ENCODE results near the gene IRGC. TPM values are rescaled to one million over a fixed set of nuclear protein-coding genes. Genes with fewer than 3 reads are reported as not detected.

Gene IRGC
- not detected for total RNA-seq
- polyA plus RNA-seq = not detected
- long read RNA-seq, donor 1 = 0 reads
- long read RNA-seq, donor 2, partial matches to known transcripts = 0 of 1 reads
- long read RNA-seq, donor 2, other reads (novel, unspliced or antisense) = 1 of 1 reads

- Histone ChIP-seq H3K36me3 (ENCODE audit: control insufficient read depth in 1 of 2, insufficient read depth in 2 of 2, low read length in 1 of 2) (no peaks in the 10 kb centered on the region), H3K9me3 (ENCODE audit: control insufficient read depth, low read length) (no peaks in the 10 kb centered on the region), H3K27me3 (ENCODE audit: control insufficient read depth in 1 of 2, insufficient read depth in 2 of 2, low read length in 1 of 2) (no peaks in the 10 kb centered on the region), H3K27ac (ENCODE audit: low read depth in 1 of 2, low read length in 2 of 2) (no peak within 1 kb of the TSS), H3K4me3 (ENCODE audit: low read length in 2 of 2) (no peak within 1 kb of the TSS), H3K4me1 (ENCODE audit: control insufficient read depth in 1 of 2, insufficient read depth in 2 of 2, low read length in 2 of 2) (no peaks in the 10 kb centered on the region)
- DNase-seq (no peak), ATAC-seq (ENCODE audit: low FRiP score) (no peak)
- WGBS, 2 donors = 66 to 67% methylated on average over 4 of the region's 4 CpGs
- intact Hi-C loops (cut with DNase I) = no loop called here
Observed at GRCh38 chr19:43715776-43716175, at the start of gene IRGC. Gene IRGC, plus strand, starts transcription at chr19:43716076. Its CDS starts 2,483 bp downstream, at chr19:43718559.

- H3K27me3 ChIP-seq (ENCODE audit: control insufficient read depth in 1 of 2, insufficient read depth in 2 of 2, low read length in 1 of 2) = no peaks in the 10 kb centered on the region
Observed at GRCh38 chr19:43667126-43667875, 48.6 kb upstream of the IRGC start.

GRCh38 chr19:43667876-43668405 is 47.9 kb upstream of the IRGC start:
- peaks cover 0 to 1% of the 10 kb centered on the region in 2 donors for H3K4me1 ChIP-seq (ENCODE audit: control insufficient read depth in 1 of 2, insufficient read depth in 2 of 2, low read length in 2 of 2)
- peaks cover 0 to 1% of the 10 kb centered on the region in 2 donors for H3K36me3 ChIP-seq (ENCODE audit: control insufficient read depth in 1 of 2, insufficient read depth in 2 of 2, low read length in 1 of 2)
- no peaks in the 10 kb centered on the region for H3K9me3 ChIP-seq (ENCODE audit: control insufficient read depth, low read length)
- 8 to 13% methylated on average over 29 of the region's 29 CpGs for WGBS, 2 donors
- DNase-seq = no peak
- no peaks in the 10 kb centered on the region for H3K27me3 ChIP-seq (ENCODE audit: control insufficient read depth in 1 of 2, insufficient read depth in 2 of 2, low read length in 1 of 2)
- peak overlapping the region in 1 of 2 donors; percentile 31 for H3K4me3 ChIP-seq (ENCODE audit: low read length in 2 of 2)
- no peak overlapping the region for H3K27ac ChIP-seq (ENCODE audit: low read depth in 1 of 2, low read length in 2 of 2)
- no peak for ATAC-seq (ENCODE audit: low FRiP score)
- intact Hi-C loops (cut with DNase I) = loop anchor here (2.0 to 10.0 kb wide), 3 partner anchors 49 to 136 kb away; partner anchors contain the start of genes ZNF575 (in 2 of the 2) and ZNF428 (in 1 of the 2)

More at GRCh38 chr19:43667126-43667875, 48.6 kb upstream of the IRGC start:
- no peaks in the 10 kb centered on the region for H3K9me3 ChIP-seq (ENCODE audit: control insufficient read depth, low read length)
- peaks cover 0 to 1% of the 10 kb centered on the region in 2 donors for H3K36me3 ChIP-seq (ENCODE audit: control insufficient read depth in 1 of 2, insufficient read depth in 2 of 2, low read length in 1 of 2)
- no peak overlapping the region for H3K27ac ChIP-seq (ENCODE audit: low read depth in 1 of 2, low read length in 2 of 2)
- intact Hi-C loops (cut with DNase I) = loop anchor here (2.0 to 10.0 kb wide), 3 partner anchors 48 to 135 kb away; partner anchors contain the start of genes ZNF575 (in 2 of the 2) and ZNF428 (in 1 of the 2)
- ATAC-seq (ENCODE audit: low FRiP score) = no peak
- WGBS, 2 donors = 60 to 70% methylated on average over 26 of the region's 26 CpGs
- no peak overlapping the region for H3K4me3 ChIP-seq (ENCODE audit: low read length in 2 of 2)
- H3K4me1 ChIP-seq (ENCODE audit: control insufficient read depth in 1 of 2, insufficient read depth in 2 of 2, low read length in 2 of 2) = peaks cover 0 to 1% of the 10 kb centered on the region in 2 donors
- peak in 1 of 2 donors; percentile 63 for DNase-seq

- 0 to 1% methylated on average over 44 of the region's 44 CpGs for WGBS, 2 donors
- H3K4me3 ChIP-seq (ENCODE audit: low read length in 2 of 2) = peak overlapping the region; percentile 11 to 81
- H3K4me1 ChIP-seq (ENCODE audit: control insufficient read depth in 1 of 2, insufficient read depth in 2 of 2, low read length in 2 of 2) = peaks cover 0 to 1% of the 10 kb centered on the region in 2 donors
Observed at GRCh38 chr19:43668406-43669109, 47.3 kb upstream of the IRGC start.

GRCh38 chr19:43672061-43672679 is 43.7 kb upstream of the IRGC start:
- no peak for ATAC-seq (ENCODE audit: low FRiP score)
- 53 to 54% methylated on average over 6 of the region's 6 CpGs for WGBS, 2 donors
- intact Hi-C loops (cut with DNase I) = no loop called here
- Histone ChIP-seq H3K27ac (ENCODE audit: low read depth in 1 of 2, low read length in 2 of 2) (no peak overlapping the region), H3K27me3 (ENCODE audit: control insufficient read depth in 1 of 2, insufficient read depth in 2 of 2, low read length in 1 of 2) (no peaks in the 10 kb centered on the region), H3K4me3 (ENCODE audit: low read length in 2 of 2) (no peak overlapping the region), H3K4me1 (ENCODE audit: control insufficient read depth in 1 of 2, insufficient read depth in 2 of 2, low read length in 2 of 2) (peaks cover 0 to 1% of the 10 kb centered on the region in 2 donors), H3K36me3 (ENCODE audit: control insufficient read depth in 1 of 2, insufficient read depth in 2 of 2, low read length in 1 of 2) (no peaks in the 10 kb centered on the region), H3K9me3 (ENCODE audit: control insufficient read depth, low read length) (no peaks in the 10 kb centered on the region)
- no peak for DNase-seq

More at GRCh38 chr19:43668406-43669109, 47.3 kb upstream of the IRGC start:
- Histone ChIP-seq H3K9me3 (ENCODE audit: control insufficient read depth, low read length) (no peaks in the 10 kb centered on the region), H3K27me3 (ENCODE audit: control insufficient read depth in 1 of 2, insufficient read depth in 2 of 2, low read length in 1 of 2) (no peaks in the 10 kb centered on the region), H3K27ac (ENCODE audit: low read depth in 1 of 2, low read length in 2 of 2) (peak overlapping the region in 1 of 2 donors; percentile 60), H3K36me3 (ENCODE audit: control insufficient read depth in 1 of 2, insufficient read depth in 2 of 2, low read length in 1 of 2) (peaks cover 0 to 1% of the 10 kb centered on the region in 2 donors)
- DNase-seq (peak; percentile 99 to 100), ATAC-seq (ENCODE audit: low FRiP score) (peak; percentile 96)
- intact Hi-C loops (cut with DNase I) = loop anchor here (1.0 to 10.0 kb wide), 3 partner anchors 86 to 136 kb away; partner anchors contain the start of genes ZNF575 (in 2 of the 2) and SMG9 (in 1 of the 2)

GRCh38 chr19:43673637-43674036 is 42.2 kb upstream of the IRGC start:
- no peak overlapping the region for H3K4me3 ChIP-seq (ENCODE audit: low read length in 2 of 2)
- no peaks in the 10 kb centered on the region for H3K36me3 ChIP-seq (ENCODE audit: control insufficient read depth in 1 of 2, insufficient read depth in 2 of 2, low read length in 1 of 2)
- H3K4me1 ChIP-seq (ENCODE audit: control insufficient read depth in 1 of 2, insufficient read depth in 2 of 2, low read length in 2 of 2) = no peaks in the 10 kb centered on the region
- intact Hi-C loops (cut with DNase I) = no loop called here
- no peaks in the 10 kb centered on the region for H3K27me3 ChIP-seq (ENCODE audit: control insufficient read depth in 1 of 2, insufficient read depth in 2 of 2, low read length in 1 of 2)
- ATAC-seq (ENCODE audit: low FRiP score) = no peak
- H3K27ac ChIP-seq (ENCODE audit: low read depth in 1 of 2, low read length in 2 of 2) = no peak overlapping the region
- no peaks in the 10 kb centered on the region for H3K9me3 ChIP-seq (ENCODE audit: control insufficient read depth, low read length)
- WGBS, 2 donors = 77 to 78% methylated on average over 3 of the region's 3 CpGs
- DNase-seq = no peak

- intact Hi-C loops (cut with DNase I) = no loop called here
- peak in 1 of 2 donors; percentile 69 for DNase-seq
Observed at GRCh38 chr19:43674183-43674582, 41.7 kb upstream of the IRGC start.

GRCh38 chr19:43674596-43674995 is 41.3 kb upstream of the IRGC start:
- Histone ChIP-seq H3K27ac (ENCODE audit: low read depth in 1 of 2, low read length in 2 of 2) (no peak overlapping the region), H3K36me3 (ENCODE audit: control insufficient read depth in 1 of 2, insufficient read depth in 2 of 2, low read length in 1 of 2) (no peaks in the 10 kb centered on the region), H3K9me3 (ENCODE audit: control insufficient read depth, low read length) (no peaks in the 10 kb centered on the region), H3K4me3 (ENCODE audit: low read length in 2 of 2) (no peak overlapping the region), H3K27me3 (ENCODE audit: control insufficient read depth in 1 of 2, insufficient read depth in 2 of 2, low read length in 1 of 2) (no peaks in the 10 kb centered on the region), H3K4me1 (ENCODE audit: control insufficient read depth in 1 of 2, insufficient read depth in 2 of 2, low read length in 2 of 2) (no peaks in the 10 kb centered on the region)
- ATAC-seq (ENCODE audit: low FRiP score) (no peak), DNase-seq (no peak)
- intact Hi-C loops (cut with DNase I) = no loop called here
- 73 to 85% methylated on average over 3 of the region's 3 CpGs for WGBS, 2 donors

More at GRCh38 chr19:43674183-43674582, 41.7 kb upstream of the IRGC start:
- H3K27ac ChIP-seq (ENCODE audit: low read depth in 1 of 2, low read length in 2 of 2) = no peak overlapping the region
- H3K27me3 ChIP-seq (ENCODE audit: control insufficient read depth in 1 of 2, insufficient read depth in 2 of 2, low read length in 1 of 2) = no peaks in the 10 kb centered on the region
- no peaks in the 10 kb centered on the region for H3K4me1 ChIP-seq (ENCODE audit: control insufficient read depth in 1 of 2, insufficient read depth in 2 of 2, low read length in 2 of 2)
- H3K9me3 ChIP-seq (ENCODE audit: control insufficient read depth, low read length) = no peaks in the 10 kb centered on the region
- no peak for ATAC-seq (ENCODE audit: low FRiP score)
- WGBS, 2 donors = 88 to 89% methylated on average over 8 of the region's 8 CpGs
- H3K4me3 ChIP-seq (ENCODE audit: low read length in 2 of 2) = no peak overlapping the region
- H3K36me3 ChIP-seq (ENCODE audit: control insufficient read depth in 1 of 2, insufficient read depth in 2 of 2, low read length in 1 of 2) = no peaks in the 10 kb centered on the region

Data from aorta (tissue), 5 donors.